Right atrium auricular region (tissue), 2 donors: Measurements from ENCODE around the gene LIN54. TPM values are rescaled to one million over a fixed set of nuclear protein-coding genes. Genes with fewer than 3 reads are reported as not detected.
"Not testable (repeated sequence)": the region's sequence is repeated elsewhere in the genome, so short reads cannot be mapped to it uniquely, and the experiment has no call there.

ENCODE experiments used
- DNase-seq: peaks from one replicate; pipeline ENCODE4 v3.0.0-alpha.2; 2019; ENCODE audit warnings: low spot score
- H3K27ac ChIP-seq, 2 donors: fragments of 200-600 bp; sonication (generic); 1 replicate in 1 of 2; 2 replicates in 1 of 2; pipeline ENCODE4 v1.5.1; 2016 to 2019
- H3K27me3 ChIP-seq, 2 donors: fragments of 200-600 bp; sonication (generic); one replicate each; pipeline versions ENCODE4 v1.5.1 to v1.6.0; 2017 to 2019
- H3K36me3 ChIP-seq: fragments of 200-600 bp; sonication (generic); one replicate; pipeline ENCODE4 v1.5.1; 2016
- H3K4me1 ChIP-seq, 2 donors: fragments of 200-600 bp; sonication (generic); one replicate each; pipeline versions ENCODE4 v1.5.1 to v1.6.0; 2017 to 2019
- H3K4me3 ChIP-seq, 2 donors: fragments of 200-600 bp; sonication (generic); 1 replicate in 1 of 2; 2 replicates in 1 of 2; pipeline ENCODE4 v1.5.1; 2017 to 2019; ENCODE audit warnings: mild to moderate bottlenecking in 1 of 2, moderate library complexity in 1 of 2
- H3K9me3 ChIP-seq, 2 donors: fragments of 200-600 bp; sonication (generic); one replicate each; pipeline ENCODE4 v1.5.1; 2019
- CTCF ChIP-seq, 2 donors: fragments of 200-600 bp; sonication (generic); IDR thresholded peaks; one replicate each; pipeline ENCODE4 v1.5.1; 2019; ENCODE audit warnings: antibody characterized with exemption in 2 of 2
- total RNA-seq, 2 donors: library from RNA; depleted of rRNA; stranded (reverse); fragments of >200 nt; gene quantifications; one replicate each; pipeline ENCODE4 v1.1.0, GENCODE V29; 2016

The LIN54 gene
- total RNA-seq, 2 donors from 2014 or later: 4.8 to 6.2 TPM

- no peak for DNase-seq
- TF ChIP-seq CTCF (IDR thresholded peaks at IDR 0.05): no peak
- peaks cover 0 to 15% of the 10 kb centered on the region in 2 donors for H3K9me3 ChIP-seq
- H3K36me3 ChIP-seq: no peaks in the 10 kb centered on the region
- no peak overlapping the region for H3K4me3 ChIP-seq
- H3K27me3 ChIP-seq: no peaks in the 10 kb centered on the region
- no peak overlapping the region for H3K27ac ChIP-seq
- H3K4me1 ChIP-seq: no peaks in the 10 kb centered on the region
Measured at GRCh38 chr4:83025563-83025962, 14.9 kb upstream of the LIN54 start.

DNA sequence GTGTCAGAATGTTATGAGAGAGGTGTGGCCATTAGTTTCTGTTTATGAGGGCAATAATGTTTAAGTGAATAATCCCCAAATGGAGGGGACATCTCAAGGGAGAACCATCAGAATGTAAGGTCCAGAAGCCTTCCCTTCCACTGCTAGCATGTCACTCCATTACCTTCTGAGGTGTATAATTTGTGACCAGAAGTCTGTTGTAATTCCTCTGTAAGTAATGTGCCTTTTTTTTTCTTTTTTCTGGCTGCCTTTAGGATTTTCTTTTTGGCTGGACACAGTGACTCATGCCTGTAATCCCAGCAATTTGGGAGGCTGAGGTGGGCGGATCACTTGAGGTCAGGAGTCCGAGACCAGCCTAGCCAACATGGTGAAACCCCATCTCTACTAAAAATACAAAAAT, 13.6 kb upstream of the LIN54 start:
- no peaks in the 10 kb centered on the region for H3K36me3 ChIP-seq
- H3K4me3 ChIP-seq: no peak overlapping the region
- H3K9me3 ChIP-seq: peaks cover 0 to 15% of the 10 kb centered on the region in 2 donors
- H3K27ac ChIP-seq: no peak overlapping the region
- TF ChIP-seq CTCF (IDR thresholded peaks at IDR 0.05): no peak
- H3K27me3 ChIP-seq: no peaks in the 10 kb centered on the region
- DNase-seq: no peak
- no peaks in the 10 kb centered on the region for H3K4me1 ChIP-seq

- H3K27ac ChIP-seq, H3K4me3 ChIP-seq, H3K36me3 ChIP-seq, DNase-seq, H3K27me3 ChIP-seq, H3K4me1 ChIP-seq: not testable (repeated sequence)
- peaks cover 0 to 15% of the 10 kb centered on the region in 2 donors for H3K9me3 ChIP-seq
Measured at GRCh38 chr4:83023599-83023998, 13.0 kb upstream of the LIN54 start.

DNA sequence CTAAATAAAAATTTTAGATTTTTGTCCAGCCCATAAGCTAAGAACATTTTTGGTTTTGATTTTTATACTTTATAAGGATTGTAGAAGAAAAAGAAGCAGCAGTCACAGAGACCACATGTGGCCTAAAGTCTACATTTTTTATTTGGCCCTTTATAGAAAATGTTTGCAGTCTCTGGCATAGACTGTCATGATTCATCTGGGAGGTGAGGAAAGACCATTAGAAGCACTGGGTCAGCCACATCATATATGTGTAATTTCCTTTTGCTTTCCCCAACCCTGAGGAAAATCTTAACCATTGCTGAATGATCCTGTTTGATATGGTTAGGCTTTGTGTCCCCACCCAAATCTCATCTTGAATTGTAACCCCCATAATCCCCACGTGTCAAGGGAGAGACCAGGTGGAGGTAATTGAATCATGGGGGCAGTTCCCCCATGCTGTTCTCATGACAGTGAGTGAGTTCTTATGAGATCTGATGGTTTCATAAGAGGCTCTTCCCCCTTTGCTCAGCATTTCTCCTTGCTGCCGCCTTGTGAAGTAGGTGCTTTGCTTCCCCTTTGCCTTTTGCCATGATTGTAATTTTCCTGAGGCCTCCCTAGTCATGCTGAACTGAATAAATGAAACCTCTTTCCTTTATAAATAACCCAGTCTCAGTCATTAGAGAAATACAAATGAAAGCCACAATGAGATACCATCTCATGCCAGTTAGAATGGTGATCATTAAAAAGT, 12.3 kb upstream of the LIN54 start:
- Histone ChIP-seq H3K9me3 (peaks cover 0 to 15% of the 10 kb centered on the region in 2 donors), H3K27me3 (no peaks in the 10 kb centered on the region), H3K27ac (no peak overlapping the region), H3K4me1 (no peaks in the 10 kb centered on the region), H3K4me3 (no peak overlapping the region), H3K36me3 (no peaks in the 10 kb centered on the region)
- no peak for DNase-seq
- no peak for TF ChIP-seq CTCF (IDR thresholded peaks at IDR 0.05)

- no peak overlapping the region for H3K4me3 ChIP-seq
Measured at GRCh38 chr4:83019794-83020494, 9.3 kb upstream of the LIN54 start.

More at GRCh38 chr4:83019794-83020494, 9.3 kb upstream of the LIN54 start:
- no peak for DNase-seq
- Histone ChIP-seq H3K27ac (no peak overlapping the region), H3K27me3 (no peaks in the 10 kb centered on the region), H3K9me3 (peaks cover 0 to 7% of the 10 kb centered on the region in 2 donors), H3K4me1 (no peaks in the 10 kb centered on the region), H3K36me3 (no peaks in the 10 kb centered on the region)
- no peak for TF ChIP-seq CTCF (IDR thresholded peaks at IDR 0.05)
